Fibroblast of the aortic adventitia (primary cell): ENCODE results near the gene KIAA1755. TPM values are rescaled to one million over a fixed set of nuclear protein-coding genes. Genes with fewer than 3 reads are reported as not detected.
A peak's percentile ranks its signal among the peaks of the same experiment; 100 is the strongest.
"Not testable (repeated sequence)": the region's sequence is repeated elsewhere in the genome, so short reads cannot be mapped to it uniquely, and the experiment has no call there.

Source experiments
- DNase-seq: peaks from one replicate; pipeline ENCODE4 v3.0.0-alpha.2; 2010; ENCODE audit warnings: low read depth
- H3K4me3 ChIP-seq: 2 replicates; pipeline ENCODE4 v1.5.1; 2011; ENCODE audit warnings: low read depth, mild to moderate bottlenecking, control low read depth, low read length, moderate library complexity
- total RNA-seq: library from RNA; depleted of rRNA; stranded (reverse); fragments of >200 nt; gene quantifications from 2 replicates; pipeline ENCODE4 v1.2.3, GENCODE V29; 2012; ENCODE audit warnings: low replicate concordance
- TF ChIP-seq, protein P1 (sequence below): IDR thresholded peaks from 2 replicates; pipeline ENCODE4 v1.5.1; 2011; ENCODE audit warnings: mild to moderate bottlenecking, low read length, control low read depth, inconsistent platforms; ENCODE audit not compliant: insufficient read depth

KIAA1755 gene
- total RNA-seq, 1 donor = 10.8 TPM

DNA sequence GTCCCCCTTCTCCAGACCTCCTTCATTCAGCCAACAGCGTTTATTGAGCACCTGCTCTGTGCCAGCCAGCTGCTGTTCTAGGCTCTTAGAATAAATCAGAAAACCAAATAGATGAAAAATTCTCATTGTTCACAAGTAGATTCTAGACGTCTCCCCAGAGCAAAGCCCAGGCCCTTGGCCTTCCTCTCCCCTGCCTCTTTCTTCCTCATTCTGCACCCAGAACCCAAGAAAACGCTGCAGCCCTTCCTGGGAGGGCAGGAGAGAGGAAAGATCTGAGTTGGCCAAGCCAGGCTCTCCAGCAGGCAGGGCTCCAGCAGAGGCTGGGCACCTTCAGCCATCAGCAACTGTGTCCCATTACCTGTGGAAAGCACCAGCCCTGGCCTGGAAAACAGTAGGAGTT is 31.4 kb upstream of the KIAA1755 start:
- TF ChIP-seq, protein P1, sequence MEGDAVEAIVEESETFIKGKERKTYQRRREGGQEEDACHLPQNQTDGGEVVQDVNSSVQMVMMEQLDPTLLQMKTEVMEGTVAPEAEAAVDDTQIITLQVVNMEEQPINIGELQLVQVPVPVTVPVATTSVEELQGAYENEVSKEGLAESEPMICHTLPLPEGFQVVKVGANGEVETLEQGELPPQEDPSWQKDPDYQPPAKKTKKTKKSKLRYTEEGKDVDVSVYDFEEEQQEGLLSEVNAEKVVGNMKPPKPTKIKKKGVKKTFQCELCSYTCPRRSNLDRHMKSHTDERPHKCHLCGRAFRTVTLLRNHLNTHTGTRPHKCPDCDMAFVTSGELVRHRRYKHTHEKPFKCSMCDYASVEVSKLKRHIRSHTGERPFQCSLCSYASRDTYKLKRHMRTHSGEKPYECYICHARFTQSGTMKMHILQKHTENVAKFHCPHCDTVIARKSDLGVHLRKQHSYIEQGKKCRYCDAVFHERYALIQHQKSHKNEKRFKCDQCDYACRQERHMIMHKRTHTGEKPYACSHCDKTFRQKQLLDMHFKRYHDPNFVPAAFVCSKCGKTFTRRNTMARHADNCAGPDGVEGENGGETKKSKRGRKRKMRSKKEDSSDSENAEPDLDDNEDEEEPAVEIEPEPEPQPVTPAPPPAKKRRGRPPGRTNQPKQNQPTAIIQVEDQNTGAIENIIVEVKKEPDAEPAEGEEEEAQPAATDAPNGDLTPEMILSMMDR = no peak
- no peak for DNase-seq
- H3K4me3 ChIP-seq = no peak overlapping the region

GRCh38 chr20:38290829-38291814 is 30.6 kb upstream of the KIAA1755 start:
- peak; percentile 60 for DNase-seq
- H3K4me3 ChIP-seq = no peak overlapping the region
- TF ChIP-seq, protein P1 = peak; percentile 47

- no peak overlapping the region for H3K4me3 ChIP-seq
- DNase-seq = no peak
- TF ChIP-seq, protein P1 = no peak
These were observed 26.3 kb upstream of the KIAA1755 start for GRCh38 chr20:38286586-38287531.

- no peak for DNase-seq
- TF ChIP-seq, protein P1 = no peak
- H3K4me3 ChIP-seq = no peak overlapping the region
These were observed 24.4 kb upstream of the KIAA1755 start for GRCh38 chr20:38284893-38285444.

- not testable (repeated sequence) for H3K4me3 ChIP-seq, DNase-seq
These were observed 23.6 kb upstream of the KIAA1755 start for GRCh38 chr20:38284066-38284650.

DNA sequence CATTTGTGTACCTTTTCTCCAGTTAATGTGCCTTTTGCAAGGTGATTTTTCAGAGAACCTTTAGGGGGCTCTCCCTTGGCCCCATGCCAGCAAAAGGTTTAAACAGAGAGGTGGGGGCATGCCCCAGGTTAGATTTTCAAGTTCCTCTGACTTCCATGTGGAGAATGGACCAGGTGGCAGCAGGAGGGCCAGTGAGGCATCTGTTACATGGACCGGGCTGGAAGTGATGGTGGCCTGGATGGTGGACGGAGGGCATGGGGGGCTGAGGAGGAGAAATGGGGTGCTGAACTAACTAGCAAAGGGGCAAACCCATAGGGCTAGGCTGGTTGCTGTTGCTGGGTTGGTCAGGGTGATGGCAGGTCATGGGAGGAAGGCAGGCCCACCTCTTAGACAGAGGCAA is 22.7 kb upstream of the KIAA1755 start:
- DNase-seq = no peak
- TF ChIP-seq, protein P1 = no peak

GRCh38 chr20:38281176-38281915 is 20.8 kb upstream of the KIAA1755 start:
- not testable (repeated sequence) for H3K4me3 ChIP-seq, DNase-seq

More for the DNA sequence above, 22.7 kb upstream of the KIAA1755 start:
- no peak overlapping the region for H3K4me3 ChIP-seq
